SKM-1 treated with dmso at 0.1 percent for 144 hours (cell line): ENCODE data around the gene NTM.

Experiments used
- DNase-seq: peaks from one replicate; lab custom pipeline; 2025; ENCODE audit not compliant: unreplicated experiment; lab: John Stamatoyannopoulos, UW

NTM gene

GRCh38 chr11:131932584-131933325 is 562.3 kb downstream of the NTM start:
- no peak for DNase-seq

- DNase-seq: no peak
Observed at GRCh38 chr11:131934006-131934405, 563.6 kb downstream of the NTM start.

- no peak for DNase-seq
Observed at GRCh38 chr11:131938351-131938751, 567.9 kb downstream of the NTM start.

GRCh38 chr11:131940126-131940525 is 569.7 kb downstream of the NTM start:
- DNase-seq: no peak

- DNase-seq: no peak
Observed at GRCh38 chr11:131942878-131943277, 572.5 kb downstream of the NTM start.

- no peak for DNase-seq
Observed at GRCh38 chr11:131943295-131943694, 572.9 kb downstream of the NTM start.

GRCh38 chr11:131944736-131945135 is 574.3 kb downstream of the NTM start:
- DNase-seq: no peak

GRCh38 chr11:131945706-131946105 is 575.3 kb downstream of the NTM start:
- DNase-seq: no peak

GRCh38 chr11:131947511-131947910 is 577.1 kb downstream of the NTM start:
- DNase-seq: no peak

GRCh38 chr11:131951121-131951520 is 580.7 kb downstream of the NTM start:
- DNase-seq: no peak

- DNase-seq: no peak
Observed at GRCh38 chr11:131954146-131954545, 583.7 kb downstream of the NTM start.

- no peak for DNase-seq
Observed at GRCh38 chr11:131955904-131956303, 585.5 kb downstream of the NTM start.

- no peak for DNase-seq
Observed at GRCh38 chr11:131957201-131957600, 586.8 kb downstream of the NTM start.

GRCh38 chr11:131957875-131958274 is 587.5 kb downstream of the NTM start:
- DNase-seq: no peak

- DNase-seq: no peak
Observed at GRCh38 chr11:131962818-131963217, 592.4 kb downstream of the NTM start.

GRCh38 chr11:131964698-131965483 is 594.5 kb downstream of the NTM start:
- no peak for DNase-seq

- DNase-seq: no peak
Observed at GRCh38 chr11:131965504-131965903, 595.1 kb downstream of the NTM start.

GRCh38 chr11:131966667-131967066 is 596.3 kb downstream of the NTM start:
- DNase-seq: no peak

GRCh38 chr11:131969261-131969660 is 598.8 kb downstream of the NTM start:
- DNase-seq: no peak

- DNase-seq: no peak
Observed at GRCh38 chr11:131973061-131973460, 602.6 kb downstream of the NTM start.

- no peak for DNase-seq
Observed at GRCh38 chr11:131975619-131976018, 605.2 kb downstream of the NTM start.

GRCh38 chr11:131976021-131976420 is 605.6 kb downstream of the NTM start:
- no peak for DNase-seq
